SK-N-SH treated with all-trans-retinoic acid at 6 μM for 48 hours (cell line): ENCODE results near the gene INSYN1.

Source experiments
- ATAC-seq: fragments of 200-7000 bp; cut with Tn5 transposase; 3 replicates; pipeline ENCODE4 v1.9.1; 2020; ENCODE audit warnings: mild to moderate bottlenecking, moderate library complexity
- ARNTL ChIP-seq: fragments of 450-650 bp; formaldehyde crosslinking; IDR thresholded peaks from 2 replicates; pipeline ENCODE4 v1.5.0; 2020; ENCODE audit warnings: low read depth, mild to moderate bottlenecking, moderate library complexity, borderline replicate concordance
- BACH2 ChIP-seq: fragments of 250-450 bp; sonication (Bioruptor Pico); IDR thresholded peaks from 2 replicates; pipeline ENCODE4 v1.9.0; 2021; ENCODE audit warnings: mild to moderate bottlenecking, borderline replicate concordance
- CREB5 ChIP-seq: fragments of 250-450 bp; sonication (Bioruptor Pico); IDR thresholded peaks from 2 replicates; pipeline ENCODE4 v1.5.1; 2020; ENCODE audit warnings: low read depth, mild to moderate bottlenecking, moderate library complexity
- CSDC2 ChIP-seq: fragments of 250-450 bp; sonication (Bioruptor Pico); IDR thresholded peaks from 2 replicates; pipeline ENCODE4 v1.5.0; 2020; ENCODE audit warnings: mild to moderate bottlenecking, moderate library complexity
- CSRNP3 ChIP-seq: fragments of 250-450 bp; sonication (Bioruptor Pico); IDR thresholded peaks from 2 replicates; pipeline ENCODE4 v1.5.1; 2021; ENCODE audit warnings: mild to moderate bottlenecking, moderate library complexity
- ESRRG ChIP-seq: fragments of 250-450 bp; sonication (Bioruptor Pico); IDR thresholded peaks from 2 replicates; pipeline ENCODE4 v1.6.1; 2021; ENCODE audit warnings: mild to moderate bottlenecking
- GLIS3 ChIP-seq: fragments of 250-450 bp; sonication (Bioruptor Pico); IDR thresholded peaks from 2 replicates; pipeline ENCODE4 v1.5.0; 2020; ENCODE audit warnings: mild to moderate bottlenecking, moderate library complexity
- ISL1 ChIP-seq: fragments of 250-450 bp; sonication (Bioruptor Pico); IDR thresholded peaks from 2 replicates; pipeline ENCODE4 v2.1.2; 2022; ENCODE audit warnings: mild to moderate bottlenecking, moderate library complexity
- OSR1 ChIP-seq: fragments of 250-450 bp; sonication (Bioruptor Pico); IDR thresholded peaks from 2 replicates; pipeline ENCODE4 v1.8.0; 2022; ENCODE audit warnings: moderate library complexity, mild to moderate bottlenecking, inconsistent platforms
- PATZ1 ChIP-seq: fragments of 250-450 bp; sonication (Bioruptor Pico); IDR thresholded peaks from 2 replicates; pipeline ENCODE4 v1.8.0; 2020; ENCODE audit warnings: mild to moderate bottlenecking, moderate library complexity, borderline replicate concordance
- POU6F1 ChIP-seq: fragments of 250-450 bp; sonication (Bioruptor Pico); IDR thresholded peaks from 2 replicates; pipeline ENCODE4 v1.8.0; 2021; ENCODE audit warnings: low read depth, mild to moderate bottlenecking, moderate library complexity, borderline replicate concordance
- PPARA ChIP-seq: fragments of 250-450 bp; sonication (Bioruptor Pico); IDR thresholded peaks from 2 replicates; pipeline ENCODE4 v1.5.0; 2020; ENCODE audit warnings: mild to moderate bottlenecking, borderline replicate concordance
- RARB ChIP-seq: fragments of 250-450 bp; sonication (Bioruptor Pico); IDR thresholded peaks from 2 replicates; pipeline ENCODE4 v1.8.0; 2021; ENCODE audit warnings: mild to moderate bottlenecking, moderate library complexity
- SNAI2 ChIP-seq: fragments of 250-450 bp; sonication (Bioruptor Pico); IDR thresholded peaks from 2 replicates; pipeline ENCODE4 v1.5.0; 2020; ENCODE audit warnings: mild to moderate bottlenecking, moderate library complexity
- TCF4 ChIP-seq: fragments of 250-450 bp; sonication (Bioruptor Pico); IDR thresholded peaks from 2 replicates; pipeline ENCODE4 v1.8.0; 2021; ENCODE audit warnings: mild to moderate bottlenecking, moderate library complexity, borderline replicate concordance
- TSHZ2 ChIP-seq: fragments of 250-450 bp; sonication (Bioruptor Pico); IDR thresholded peaks from 2 replicates; pipeline ENCODE4 v1.5.0; 2020; ENCODE audit warnings: mild to moderate bottlenecking, moderate library complexity
- ZC3H10 ChIP-seq: fragments of 250-450 bp; sonication (Bioruptor Pico); IDR thresholded peaks from 2 replicates; pipeline ENCODE4 v1.5.1; 2021; ENCODE audit warnings: mild to moderate bottlenecking, moderate library complexity
- ZFP3 ChIP-seq: fragments of 250-450 bp; sonication (Bioruptor Pico); IDR thresholded peaks from 2 replicates; pipeline ENCODE4 v1.5.0; 2020; ENCODE audit warnings: mild to moderate bottlenecking, moderate library complexity
- ZFP30 ChIP-seq: fragments of 450-650 bp; formaldehyde crosslinking; IDR thresholded peaks from 2 replicates; pipeline ENCODE4 v1.5.0; 2022; ENCODE audit warnings: mild to moderate bottlenecking, moderate library complexity
- ZNF70 ChIP-seq: fragments of 450-650 bp; formaldehyde crosslinking; IDR thresholded peaks from 2 replicates; pipeline ENCODE4 v1.5.0; 2020; ENCODE audit warnings: mild to moderate bottlenecking, moderate library complexity
- ZNF8 ChIP-seq: fragments of 450-650 bp; formaldehyde crosslinking; IDR thresholded peaks from 2 replicates; pipeline ENCODE4 v1.5.0; 2020; ENCODE audit warnings: mild to moderate bottlenecking, moderate library complexity

INSYN1 gene

GRCh38 chr15:73694419-73694818 is 58.7 kb downstream of the INSYN1 start:
- TF ChIP-seq CSDC2 (CRISPR knock-in tag) (no peak), ARNTL (CRISPR knock-in tag) (no peak), ISL1 (CRISPR knock-in tag) (no peak), ZNF8 (CRISPR knock-in tag) (no peak), CSRNP3 (CRISPR knock-in tag) (no peak), RARB (no peak), GLIS3 (CRISPR knock-in tag) (no peak), PPARA (no peak), ZC3H10 (no peak), ZFP30 (no peak), ZFP3 (CRISPR knock-in tag) (no peak), PATZ1 (CRISPR knock-in tag) (no peak), TSHZ2 (CRISPR knock-in tag) (no peak), POU6F1 (no peak), BACH2 (no peak), OSR1 (CRISPR knock-in tag) (no peak), CREB5 (CRISPR knock-in tag) (no peak)
- no peak for ATAC-seq

- ATAC-seq, result peak; percentile 29; the same call in 2 of the 3 replicates
- TF ChIP-seq ISL1 (CRISPR knock-in tag) (no peak), PPARA (no peak), ESRRG (CRISPR knock-in tag) (no peak), TSHZ2 (CRISPR knock-in tag) (no peak), OSR1 (CRISPR knock-in tag) (no peak), ZNF70 (CRISPR knock-in tag) (no peak), SNAI2 (CRISPR knock-in tag) (no peak), RARB (no peak), ZFP30 (no peak), TCF4 (CRISPR knock-in tag) (no peak)
Observed at GRCh38 chr15:73691396-73691795, 61.8 kb downstream of the INSYN1 start.
